ENCODE results near the gene TJP2.
"Not testable (repeated sequence)": the region's sequence is repeated elsewhere in the genome, so short reads cannot be mapped to it uniquely, and the experiment has no call there.

The TJP2 gene

DNA sequence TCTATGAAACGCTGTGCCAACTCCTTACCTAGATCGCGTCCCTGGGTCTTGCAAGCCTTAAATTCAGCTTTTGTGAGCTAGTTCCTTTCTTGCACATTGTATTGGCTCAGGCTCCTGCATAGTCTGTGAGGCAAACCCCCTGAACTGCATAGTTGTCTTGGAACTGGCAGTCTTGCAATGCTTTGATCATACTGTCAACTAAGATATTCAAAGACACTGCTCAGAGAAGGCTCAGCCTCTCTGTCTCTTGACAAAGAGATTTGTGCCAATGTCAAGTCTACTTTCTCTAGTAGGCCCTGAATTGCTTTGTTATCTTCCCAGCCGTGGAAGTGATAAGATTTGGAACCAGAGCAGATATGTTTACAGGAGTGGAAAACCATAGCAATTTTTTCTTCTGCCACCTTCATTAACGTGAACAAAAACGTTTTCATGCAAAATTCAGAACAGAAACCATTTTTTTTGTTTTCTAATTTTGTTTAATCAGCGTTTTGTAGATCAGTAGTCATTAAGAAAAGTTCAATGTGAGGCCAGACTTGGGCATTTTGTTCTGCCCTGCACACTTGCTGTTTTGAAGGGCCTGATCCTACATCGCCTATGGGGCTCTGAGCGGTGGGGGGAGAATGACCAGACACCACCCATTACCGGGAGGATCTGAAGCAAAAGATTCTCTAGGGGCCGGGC, 123.4 kb downstream of the TJP2 start:
- no peak for DNase-seq

DNA sequence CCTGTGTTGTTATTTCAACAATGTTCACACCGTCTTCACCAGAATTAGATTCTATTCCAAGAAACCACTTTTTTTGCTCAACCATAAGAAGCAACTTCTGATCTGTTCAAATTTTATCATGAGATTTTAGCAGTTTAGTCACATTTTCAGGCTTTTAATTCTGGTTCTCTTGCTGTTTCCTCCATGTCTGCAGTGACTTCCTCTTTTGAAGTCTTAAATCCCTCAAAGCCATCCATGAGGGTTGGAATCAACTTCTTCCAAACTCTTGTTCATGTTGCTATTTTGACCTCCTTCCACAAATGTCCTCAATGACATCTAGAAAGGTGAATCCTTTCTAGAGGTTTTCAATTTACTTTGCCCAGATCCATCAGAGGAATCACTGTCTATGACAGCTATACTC, 125.2 kb downstream of the TJP2 start:
- DNase-seq = no peak

DNA sequence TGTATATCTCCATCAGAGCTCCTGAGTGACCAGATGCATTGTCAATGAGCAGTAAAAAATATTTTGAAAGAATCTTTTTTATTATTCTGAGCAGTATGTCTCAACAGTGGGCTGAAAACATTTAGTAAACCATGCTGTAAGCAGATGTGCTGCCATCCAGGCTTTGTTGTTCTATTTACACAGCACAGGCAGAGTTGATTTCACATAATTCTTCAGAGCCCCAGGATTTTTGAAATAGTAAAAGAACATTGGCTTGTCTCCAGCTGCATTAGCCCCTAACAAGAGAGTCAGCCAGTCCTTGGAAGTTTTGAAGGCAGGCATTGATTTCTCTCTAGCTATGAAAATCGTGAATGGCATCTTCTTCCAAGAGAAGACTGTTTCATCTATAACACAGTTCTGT, 125.7 kb downstream of the TJP2 start:
- DNase-seq = no peak

DNA sequence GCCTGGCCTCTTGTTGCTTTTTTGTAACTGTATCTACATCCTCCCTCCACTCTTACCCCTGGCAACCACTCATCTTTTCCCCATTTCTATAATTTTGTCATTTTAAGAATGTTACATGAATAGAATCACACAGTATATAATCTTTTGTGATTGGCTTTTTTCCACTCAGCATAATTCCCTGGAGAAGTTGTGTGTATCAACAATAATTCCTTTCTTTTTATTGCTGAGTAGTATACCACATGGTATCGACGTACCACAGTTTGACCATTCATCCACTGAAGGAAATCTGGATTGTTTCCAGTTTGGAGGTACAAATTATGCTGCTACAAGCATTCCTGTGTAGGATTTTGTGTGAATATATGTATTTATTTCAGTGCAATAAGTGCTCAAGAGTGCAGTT, 129.3 kb downstream of the TJP2 start:
- DNase-seq = no peak

DNA sequence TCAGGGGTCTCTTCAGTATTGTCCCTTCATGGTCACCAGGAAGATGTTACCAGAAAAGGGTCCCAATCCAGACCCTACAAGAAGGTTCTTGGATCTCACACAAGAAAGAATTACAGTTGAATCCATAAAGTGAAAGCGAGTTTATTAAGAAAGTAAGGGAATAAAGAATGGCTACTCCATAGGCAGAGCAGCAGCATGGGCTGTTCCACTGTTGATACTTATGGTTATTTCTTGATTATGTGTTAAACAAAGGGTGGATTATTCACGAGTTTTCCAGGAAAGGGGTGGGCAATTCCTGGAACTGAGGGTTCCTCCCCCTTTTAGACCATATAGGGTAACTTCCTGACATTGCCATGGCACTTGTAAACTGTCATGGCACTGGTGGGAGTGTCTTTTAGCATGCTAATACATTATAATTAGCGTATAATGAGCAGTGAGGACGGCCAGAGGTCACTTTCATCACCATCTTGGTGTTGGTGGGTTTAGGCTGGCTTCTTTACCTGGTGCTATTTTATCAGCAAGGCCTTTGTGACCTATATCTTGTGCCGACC, 132.9 kb downstream of the TJP2 start:
- not testable (repeated sequence) for DNase-seq

DNA sequence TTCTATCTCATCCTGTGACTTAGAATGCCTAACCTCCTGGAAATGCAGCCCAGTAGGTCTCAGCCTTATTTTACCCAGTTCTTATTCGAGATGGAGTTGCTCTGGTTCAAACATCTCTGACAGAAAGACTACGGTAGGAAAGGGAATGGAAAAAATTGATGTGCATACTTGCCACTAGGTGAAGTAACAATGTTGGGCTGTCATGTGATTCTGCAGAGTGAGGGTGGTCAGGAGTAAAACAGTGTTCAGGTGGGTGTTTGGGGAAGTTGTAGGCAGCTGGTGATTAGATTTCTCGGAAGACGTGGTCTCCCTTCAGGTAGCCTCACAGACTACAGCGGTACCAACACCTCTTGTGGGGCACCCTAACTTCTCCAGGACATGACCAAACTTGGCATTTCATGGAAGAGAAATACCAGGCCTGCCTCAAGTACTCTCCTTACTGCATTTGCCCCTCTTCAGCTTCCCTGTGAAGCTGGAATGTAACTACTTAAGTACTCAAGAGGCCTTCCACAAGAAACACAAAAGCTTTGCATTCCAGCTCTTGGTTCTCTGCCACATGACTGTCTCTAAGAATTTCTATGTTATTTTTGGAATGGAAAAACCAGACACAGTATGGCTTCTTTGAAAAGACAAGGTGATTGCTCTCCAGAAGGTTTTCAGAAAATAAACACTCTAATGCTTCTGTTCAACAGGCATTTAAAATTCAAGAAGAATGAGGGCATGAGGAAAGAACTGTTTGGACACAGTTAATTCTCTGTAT, 133.5 kb downstream of the TJP2 start:
- DNase-seq = no peak

DNA sequence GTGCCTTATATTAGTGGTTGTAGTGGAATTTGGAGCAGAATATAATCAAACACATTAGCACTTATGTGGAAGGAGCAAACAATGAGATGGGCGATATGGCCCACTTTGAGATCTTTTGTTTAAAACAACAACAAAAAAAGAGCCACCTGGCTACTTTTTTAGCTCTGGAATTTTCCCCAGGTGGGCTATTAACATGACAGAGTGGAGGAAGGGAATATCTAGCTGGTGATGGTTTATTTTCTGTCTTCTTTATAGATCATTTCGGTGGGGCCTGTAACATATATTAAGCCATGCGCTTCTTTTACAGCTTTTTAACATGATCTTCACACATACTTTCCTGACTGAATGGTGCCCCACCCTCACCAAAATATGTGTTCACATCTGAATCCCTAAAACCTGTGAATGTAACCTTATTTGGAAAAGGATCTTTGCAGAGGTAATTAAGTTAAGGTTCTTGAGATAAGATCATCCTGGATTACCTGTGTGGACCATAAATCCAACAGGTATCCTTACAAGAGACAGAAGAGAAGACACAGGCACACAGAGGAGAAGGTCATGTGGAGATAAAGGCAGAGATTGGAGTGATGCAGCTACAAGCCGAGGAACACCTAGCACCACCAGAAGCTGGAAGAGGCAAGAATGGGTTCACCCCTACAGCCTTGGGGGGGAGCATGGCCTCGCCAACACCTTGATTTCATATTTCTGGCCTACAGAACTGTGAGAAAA, 134.3 kb downstream of the TJP2 start:
- no peak for DNase-seq

DNA sequence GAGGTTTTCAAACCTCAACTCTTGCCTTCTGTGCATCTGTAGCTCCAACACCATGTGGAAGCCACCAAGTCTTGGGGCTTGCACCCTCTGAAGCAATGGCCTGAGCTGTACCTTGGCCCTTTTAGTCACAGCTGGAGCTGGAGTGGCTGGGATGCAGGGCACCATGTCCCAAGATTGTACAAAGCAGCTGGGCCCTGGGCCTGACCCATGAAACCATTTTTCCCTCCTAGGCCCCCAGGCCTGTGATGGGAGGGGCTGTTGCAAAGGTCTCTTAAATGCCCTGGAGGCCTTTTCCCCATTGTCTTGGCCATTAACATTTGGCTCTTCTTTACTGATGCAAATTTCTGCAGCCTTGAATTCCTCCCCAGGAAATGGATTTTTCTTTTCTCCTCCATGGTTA, 139.1 kb downstream of the TJP2 start:
- no peak for DNase-seq

DNA sequence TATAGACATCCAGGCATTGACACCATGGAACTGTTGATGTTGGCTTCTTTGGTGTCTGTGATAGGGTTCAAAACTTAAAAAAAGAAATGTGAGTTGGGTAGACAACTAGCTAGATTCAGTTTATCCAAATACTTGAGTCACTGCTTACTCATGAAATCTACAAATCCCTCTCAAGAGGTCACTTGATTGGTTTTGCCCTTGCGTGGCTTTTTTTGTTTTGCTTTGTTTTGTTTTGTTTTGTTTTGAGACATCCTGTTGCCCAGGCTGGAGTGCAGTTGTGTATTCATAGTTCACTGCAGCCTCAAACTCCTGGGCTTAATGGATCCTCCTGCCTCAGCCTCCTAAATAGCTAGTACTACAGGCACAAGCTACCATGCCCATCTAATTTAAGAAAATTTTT, 140.5 kb downstream of the TJP2 start:
- DNase-seq = no peak

DNA sequence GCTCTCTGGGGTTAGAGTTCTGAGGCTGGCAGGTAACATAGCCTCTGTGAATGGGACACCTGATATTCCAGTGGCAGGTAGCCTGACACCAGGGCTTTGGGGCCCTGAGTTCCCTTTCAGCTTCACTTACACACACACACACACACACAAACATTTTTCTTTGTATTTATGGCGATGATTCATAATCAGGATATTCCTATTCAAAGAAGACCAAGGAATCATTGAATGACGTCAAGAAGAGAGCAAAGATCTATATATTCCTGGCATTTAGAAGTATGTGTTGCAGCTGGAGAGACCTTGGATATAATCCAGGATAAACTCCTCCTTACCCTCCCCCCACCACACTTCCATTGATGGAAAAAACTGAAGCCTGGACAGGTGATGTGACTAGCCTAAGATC, 143.0 kb downstream of the TJP2 start:
- no peak for DNase-seq

DNA sequence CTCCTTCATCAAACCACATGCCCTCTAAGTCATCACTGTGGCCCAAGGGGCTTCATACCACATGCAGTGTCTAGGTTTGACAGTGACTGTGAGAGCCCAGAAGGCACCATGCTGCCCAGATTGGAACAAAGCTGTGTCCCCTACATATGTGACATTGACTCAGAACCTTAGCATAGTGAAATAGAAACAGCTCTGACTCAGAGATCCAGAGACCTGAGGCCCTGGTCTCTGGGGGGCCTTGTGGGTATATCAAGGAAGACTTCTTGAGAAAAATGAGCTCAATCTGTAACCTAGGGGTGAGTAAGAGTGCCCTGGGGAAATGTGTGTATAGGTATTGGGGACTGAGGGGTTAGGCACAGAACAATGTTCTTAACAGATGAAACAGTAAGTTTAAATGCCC, 143.8 kb downstream of the TJP2 start:
- DNase-seq = no peak

DNA sequence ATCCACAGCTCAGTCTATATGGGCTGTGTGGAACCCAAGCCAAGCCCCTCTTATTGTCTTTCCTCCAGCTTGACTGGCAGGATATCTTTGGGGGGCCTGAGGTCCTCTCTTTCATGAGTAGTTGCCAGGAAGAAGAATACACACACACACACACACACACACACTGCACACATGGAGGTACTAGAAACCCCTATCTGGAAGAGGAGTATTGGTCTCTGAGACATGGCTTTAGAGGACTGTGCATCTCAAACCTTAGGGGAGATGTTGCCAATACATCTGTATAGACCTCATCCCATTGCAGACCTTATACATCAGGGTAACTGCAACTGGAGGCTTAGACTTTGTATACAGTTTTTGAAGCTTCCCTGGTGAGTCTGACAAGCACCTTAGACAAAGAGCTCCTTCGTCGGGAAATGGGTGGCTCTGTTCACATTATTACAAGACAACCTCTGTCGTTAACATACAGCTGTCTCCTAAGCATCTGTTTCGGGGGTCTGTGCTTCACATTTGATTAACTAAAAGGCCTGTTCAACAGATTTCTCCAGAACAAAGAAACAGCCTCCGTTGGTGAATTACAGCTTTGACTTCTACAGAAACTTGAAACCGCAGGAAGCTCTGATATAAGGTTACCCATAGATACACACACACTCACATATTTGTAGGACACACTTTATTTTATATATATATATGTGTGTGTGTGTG, 145.4 kb downstream of the TJP2 start:
- DNase-seq = no peak

DNA sequence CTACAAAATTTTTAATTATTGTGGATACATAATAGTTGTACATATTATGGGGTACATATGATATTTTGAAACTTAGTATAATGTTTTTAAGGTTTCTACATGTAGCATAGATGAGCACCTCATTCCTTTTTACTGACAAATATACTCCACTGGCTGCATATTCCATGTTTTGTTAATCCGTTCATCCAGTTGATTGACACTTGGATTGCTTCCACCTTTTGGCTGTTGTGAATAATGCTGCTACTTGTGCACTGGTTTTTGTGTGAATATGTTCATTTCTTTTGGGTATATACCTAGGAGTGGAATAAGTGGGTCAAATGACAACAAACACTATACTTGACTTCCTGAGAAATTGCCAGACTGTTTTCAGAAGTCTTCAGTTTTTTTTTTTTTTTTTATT, 148.2 kb downstream of the TJP2 start:
- no peak for DNase-seq

DNA sequence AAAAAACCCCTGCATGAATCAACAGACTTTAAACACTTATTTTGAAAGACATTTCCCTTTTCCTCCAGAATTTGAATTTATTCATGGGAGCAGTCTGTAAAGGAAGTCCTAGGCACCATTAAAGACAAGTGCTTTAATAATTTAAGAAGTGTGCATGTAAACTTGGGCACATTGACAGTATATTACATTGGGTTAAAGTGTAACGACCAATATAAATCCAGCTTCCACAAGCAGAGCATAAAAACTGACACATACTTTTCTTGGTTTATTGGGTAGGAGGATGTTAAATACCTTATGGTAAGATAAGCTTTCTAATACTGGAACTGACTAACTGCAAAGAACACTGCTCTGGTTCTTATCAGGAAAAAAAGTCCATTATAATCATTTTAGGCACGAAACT, 149.8 kb downstream of the TJP2 start:
- DNase-seq = no peak

Measured in cerebellar nuclear complex (tissue), 1 donor.